GM21367 (cell line): ENCODE data around the gene MLLT10.
"Not testable (repeated sequence)": the region's sequence is repeated elsewhere in the genome, so short reads cannot be mapped to it uniquely, and the experiment has no call there.

ENCODE experiments used
- ATAC-seq: cut with Tn5 transposase; IDR thresholded peaks from one replicate; pipeline ENCODE4 v1.9.1; 2021; ENCODE audit not compliant: unreplicated experiment

The MLLT10 gene

DNA sequence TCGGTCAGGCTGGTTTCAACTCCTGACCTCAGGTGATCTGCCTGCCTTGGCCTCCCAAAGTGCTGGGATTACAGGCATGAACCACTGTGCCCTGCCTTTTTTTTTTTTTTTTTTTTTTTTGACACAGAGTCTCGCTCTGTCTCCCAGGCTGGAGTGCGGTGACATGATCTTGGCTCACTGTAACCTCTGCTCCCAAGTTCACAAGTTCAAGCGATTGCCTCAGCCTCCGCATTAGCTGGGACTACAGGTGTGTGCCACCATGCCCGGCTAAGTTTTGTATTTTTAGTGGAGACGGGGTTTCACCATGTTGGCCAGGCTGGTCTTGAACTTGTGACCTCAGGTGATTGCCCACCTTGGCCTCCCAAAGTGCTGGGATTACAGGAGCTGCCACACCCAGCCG, 94.6 kb downstream of the MLLT10 start:
- ATAC-seq: not testable (repeated sequence)

DNA sequence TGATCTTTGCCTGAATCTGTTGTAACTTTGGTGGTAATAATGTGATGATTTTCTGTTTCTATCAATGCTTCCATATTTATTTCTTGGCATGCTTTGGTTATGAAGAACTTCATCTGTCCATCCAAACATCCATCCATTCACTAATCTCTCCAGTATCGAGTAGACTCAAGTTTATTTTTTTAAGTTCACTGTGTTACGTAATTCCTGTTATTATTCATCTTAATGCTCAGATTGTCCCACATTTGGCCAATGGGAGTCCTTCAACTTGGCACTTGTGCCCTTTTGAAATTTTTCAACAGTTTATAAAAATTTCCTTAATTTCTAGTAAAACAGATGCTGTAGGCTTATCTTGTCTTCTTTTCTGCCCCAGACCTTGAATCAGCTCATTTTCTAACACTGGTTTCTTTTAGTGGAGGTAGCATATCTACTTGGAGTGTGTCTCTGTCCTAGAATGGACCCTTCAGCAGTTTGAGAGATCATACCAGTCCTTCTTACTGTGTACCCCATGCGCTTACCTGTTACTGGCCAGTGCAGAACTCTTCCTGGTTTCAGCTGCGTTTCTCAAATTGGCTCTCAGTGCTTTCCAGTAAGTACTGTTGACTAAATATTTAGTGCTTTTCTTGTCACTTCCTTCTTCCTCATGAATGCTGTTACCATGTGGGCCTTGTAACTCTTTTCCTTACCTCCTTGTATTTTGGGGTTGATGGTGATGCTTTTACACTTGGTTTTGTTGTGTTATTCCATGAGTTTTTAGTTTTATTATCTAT, 100.8 kb downstream of the MLLT10 start:
- ATAC-seq: no peak

DNA sequence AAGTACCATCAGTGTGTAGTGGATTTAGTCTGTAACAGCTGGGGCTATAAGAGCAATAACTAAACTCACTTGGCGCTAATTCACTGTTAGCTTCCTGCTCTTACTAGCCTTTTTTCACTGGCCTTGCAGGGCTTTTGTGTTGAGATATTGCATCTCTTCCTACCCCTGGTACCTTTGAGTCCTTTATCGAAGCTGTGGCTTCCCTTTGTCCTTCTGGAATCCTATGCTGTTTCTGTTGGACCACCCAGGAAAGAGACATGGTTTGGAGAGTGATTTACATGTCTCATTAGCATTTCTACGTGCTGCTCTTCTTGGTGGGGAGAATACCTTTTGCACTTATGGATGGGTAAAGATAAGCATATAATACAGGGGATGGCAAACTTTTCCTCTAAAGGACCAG, 103.8 kb downstream of the MLLT10 start:
- no peak for ATAC-seq

DNA sequence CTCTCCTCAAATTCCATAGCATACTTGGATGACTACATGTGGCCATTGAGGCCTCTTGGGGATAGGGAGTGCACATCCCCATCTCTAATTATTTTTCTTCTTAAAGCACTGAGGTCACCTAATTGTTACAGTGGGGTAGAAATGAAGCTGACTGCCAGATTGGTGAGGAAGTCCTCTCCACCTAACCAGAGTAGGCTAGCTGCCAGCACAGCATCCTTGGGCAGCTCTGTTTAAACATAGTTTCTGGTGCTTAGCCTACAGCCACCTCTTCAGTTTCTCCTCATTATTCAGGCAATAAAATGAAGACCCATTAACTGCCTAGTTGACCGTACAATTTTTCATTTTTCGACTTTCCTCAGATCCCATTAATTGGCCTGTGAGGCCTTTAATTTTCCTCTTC, 104.6 kb downstream of the MLLT10 start:
- ATAC-seq: no peak

DNA sequence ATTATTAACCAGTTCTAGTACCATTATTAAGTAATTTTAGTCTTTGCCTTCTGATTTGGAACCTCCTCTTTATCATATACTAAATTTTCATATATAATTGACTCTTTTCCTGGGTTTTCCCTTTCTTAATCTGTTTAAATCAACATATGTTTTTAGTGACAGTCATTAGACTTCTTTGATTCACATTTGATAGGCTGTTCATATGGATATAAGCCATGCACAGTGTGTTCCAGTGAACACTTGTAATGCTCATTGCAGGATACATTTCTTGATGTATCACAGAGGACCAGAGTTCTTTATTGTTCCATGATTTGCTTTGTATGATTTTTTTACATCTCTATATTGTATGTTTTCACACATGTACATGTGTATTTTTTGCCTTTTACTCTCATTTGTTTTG, 114.0 kb downstream of the MLLT10 start:
- no peak for ATAC-seq

DNA sequence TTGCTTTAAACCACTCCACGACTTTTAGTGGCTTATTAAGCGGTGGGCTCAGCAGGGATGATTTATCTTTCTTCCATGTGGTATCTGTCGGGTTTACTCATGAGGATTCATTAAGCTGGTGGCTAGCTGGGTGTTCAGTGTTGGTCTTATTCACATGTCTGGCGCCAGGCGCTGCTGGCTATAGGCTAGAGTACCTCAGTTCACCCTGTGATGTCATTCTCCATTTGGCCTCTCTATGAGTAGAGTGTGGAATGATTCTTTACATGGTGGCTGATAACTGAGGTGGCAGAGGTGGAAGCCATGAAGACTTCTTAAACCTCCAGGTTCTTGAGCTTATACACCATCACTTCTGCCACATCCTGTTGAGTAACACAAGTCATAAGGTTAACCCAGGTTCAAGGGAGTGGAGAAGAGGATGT, 115.4 kb downstream of the MLLT10 start:
- no peak for ATAC-seq

DNA sequence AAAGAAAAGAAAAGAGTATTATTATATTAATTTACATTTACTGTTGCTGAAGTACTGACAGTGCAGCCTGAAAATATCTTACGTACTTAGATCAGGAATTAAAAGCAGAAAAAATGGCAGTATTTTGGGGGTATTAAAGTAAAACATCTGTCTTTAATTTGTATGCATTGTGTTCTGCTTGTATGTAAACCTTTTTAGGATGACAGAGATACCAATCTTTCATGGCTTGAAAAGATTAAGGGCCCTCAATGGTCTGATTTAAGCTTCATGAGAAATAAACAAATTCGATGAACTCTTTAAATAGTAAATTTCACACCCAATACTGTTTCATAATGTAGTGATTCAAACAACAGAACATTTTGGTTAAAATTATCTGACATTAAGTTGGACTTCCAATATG, 116.3 kb downstream of the MLLT10 start:
- no peak for ATAC-seq

DNA sequence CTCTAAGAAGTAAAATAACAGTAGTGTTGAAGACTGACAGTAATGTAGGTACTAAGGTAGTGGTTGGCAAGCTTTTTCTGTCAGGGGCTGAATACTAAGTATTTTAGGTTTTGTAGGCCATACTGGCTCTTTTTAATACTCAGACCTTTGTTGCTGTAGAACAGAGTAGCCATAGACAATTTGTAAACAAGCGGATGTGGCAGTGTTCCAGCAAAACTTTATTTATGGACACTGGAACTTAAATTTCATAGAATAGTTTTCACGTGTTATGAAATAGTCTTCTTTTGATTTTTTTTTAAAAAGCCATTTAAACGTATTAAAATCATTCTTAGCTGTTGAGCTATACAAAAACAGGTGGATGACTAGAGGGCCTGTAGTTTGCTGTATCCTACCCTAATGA, 121.2 kb downstream of the MLLT10 start:
- no peak for ATAC-seq

DNA sequence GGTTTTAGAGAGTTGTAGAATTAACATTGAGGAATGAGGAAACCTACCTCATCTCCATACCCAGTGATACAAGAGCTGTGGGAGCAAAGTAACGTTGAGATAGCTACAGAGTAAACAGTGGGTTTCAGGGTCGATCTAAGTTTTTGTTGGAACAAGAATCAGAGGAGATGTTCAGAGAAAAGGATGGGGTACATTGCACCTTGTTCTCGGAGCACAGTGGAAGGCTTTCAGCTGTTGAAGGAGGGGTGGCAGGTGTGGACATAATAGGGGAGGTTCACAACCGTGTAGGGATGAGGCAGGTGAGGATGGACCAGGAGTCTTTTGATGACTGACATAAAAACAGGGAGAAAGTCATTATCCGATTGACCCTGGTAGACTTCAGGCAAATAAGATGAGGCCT, 121.7 kb downstream of the MLLT10 start:
- no peak for ATAC-seq

DNA sequence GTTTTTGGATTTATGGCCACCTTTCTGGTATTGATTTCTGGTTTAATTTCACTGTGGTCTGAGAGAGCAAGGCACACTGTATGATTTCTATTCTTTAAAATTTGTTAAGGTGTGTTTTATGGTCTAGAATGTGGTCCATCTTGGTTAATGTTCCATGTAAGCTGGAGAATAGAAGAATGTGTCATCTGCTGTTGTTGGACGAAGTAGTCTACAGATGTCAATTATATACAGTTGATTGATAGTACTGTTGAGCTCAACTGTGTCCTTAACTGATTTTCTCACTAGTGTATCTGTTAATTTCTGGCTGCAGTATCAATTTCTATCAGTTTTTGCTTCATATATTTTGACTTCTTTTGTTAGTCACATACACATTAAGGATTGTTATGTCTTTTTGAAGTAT, 127.1 kb downstream of the MLLT10 start:
- ATAC-seq: no peak

DNA sequence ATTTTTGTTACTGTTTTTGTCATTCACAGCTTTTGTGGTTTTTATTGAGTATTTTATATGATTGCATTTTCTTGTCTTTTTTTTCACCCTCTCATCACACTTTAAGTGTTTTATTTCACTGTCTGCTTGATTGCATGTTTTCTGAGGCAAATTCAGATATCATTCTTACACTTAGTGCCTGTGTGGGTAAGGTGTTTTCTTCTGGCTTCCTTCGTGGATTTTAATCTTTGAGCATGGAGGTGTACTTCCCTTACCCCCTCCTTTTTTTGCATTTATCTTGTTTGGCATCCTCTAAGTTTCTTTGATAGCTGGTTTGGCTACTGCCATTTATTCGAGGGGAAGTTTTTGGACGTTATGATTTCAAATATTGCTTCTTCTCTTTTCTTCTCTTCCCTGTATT, 127.9 kb downstream of the MLLT10 start:
- ATAC-seq: no peak

DNA sequence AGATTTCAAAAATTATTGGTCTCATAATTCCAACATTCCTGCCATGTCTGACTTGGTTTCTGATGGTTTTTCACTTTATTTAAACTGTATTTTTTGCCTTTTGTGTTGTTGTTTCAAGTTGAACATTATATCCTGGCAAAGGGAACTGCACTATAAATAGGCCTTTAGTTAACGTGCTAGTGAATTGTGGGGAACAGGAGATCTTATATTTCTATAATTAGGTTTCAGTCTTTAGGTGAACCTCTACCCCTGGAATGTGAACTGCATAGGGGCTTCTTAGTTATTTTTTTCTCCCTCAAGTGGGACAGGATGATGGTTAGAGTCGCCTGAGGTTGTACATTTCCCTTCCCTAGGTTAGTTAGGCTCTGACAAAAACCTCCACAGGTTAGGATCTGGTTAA, 128.6 kb downstream of the MLLT10 start:
- no peak for ATAC-seq

DNA sequence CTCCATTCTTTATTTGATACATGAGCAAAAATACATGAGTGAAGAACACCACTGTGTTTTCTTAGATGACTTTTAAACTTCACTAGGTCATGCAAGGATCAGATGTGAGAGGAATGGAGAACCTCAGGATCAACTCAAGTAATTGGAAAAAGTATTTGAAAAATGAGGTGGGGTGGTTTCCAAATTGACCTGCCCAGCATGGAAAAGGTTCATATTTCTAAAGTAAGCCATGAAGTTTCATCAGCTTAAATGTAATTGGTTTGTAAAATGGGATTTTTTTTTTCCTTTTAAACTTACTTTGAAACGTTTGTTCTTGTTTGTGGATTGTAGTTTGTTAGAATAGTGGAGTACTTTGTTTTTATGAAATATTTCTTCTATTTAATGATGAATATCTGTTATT, 134.8 kb downstream of the MLLT10 start:
- no peak for ATAC-seq

DNA sequence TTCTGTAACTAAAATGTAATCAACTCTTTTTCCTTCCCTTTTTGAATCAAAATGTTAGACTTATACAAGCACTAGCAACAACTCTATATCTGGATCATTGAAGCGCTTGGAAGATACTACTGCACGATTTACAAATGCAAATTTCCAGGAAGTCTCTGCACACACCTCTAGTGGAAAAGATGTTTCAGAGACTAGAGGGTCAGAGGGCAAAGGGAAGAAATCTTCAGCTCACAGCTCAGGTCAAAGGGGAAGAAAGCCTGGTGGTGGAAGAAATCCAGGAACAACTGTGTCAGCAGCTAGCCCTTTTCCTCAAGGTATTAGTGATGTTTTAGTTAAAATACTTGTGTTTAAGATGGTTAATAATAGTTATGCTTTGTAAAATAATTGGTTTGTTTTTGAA, 136.4 kb downstream of the MLLT10 start:
- no peak for ATAC-seq

DNA sequence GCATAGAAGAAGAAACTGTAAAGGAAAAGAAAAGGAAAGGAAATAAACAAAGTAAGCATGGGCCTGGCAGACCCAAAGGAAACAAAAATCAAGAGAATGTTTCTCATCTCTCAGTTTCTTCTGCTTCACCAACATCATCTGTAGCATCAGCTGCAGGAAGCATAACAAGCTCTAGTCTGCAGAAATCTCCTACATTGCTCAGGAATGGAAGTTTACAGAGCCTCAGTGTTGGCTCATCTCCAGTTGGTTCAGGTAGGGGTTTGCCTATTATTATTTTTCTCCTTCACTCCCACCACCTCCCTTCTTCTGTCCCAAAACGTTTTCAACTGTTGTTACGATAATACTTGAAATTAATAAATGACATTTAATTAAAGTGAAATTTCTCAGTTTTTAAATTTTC, 139.6 kb downstream of the MLLT10 start:
- ATAC-seq: no peak

DNA sequence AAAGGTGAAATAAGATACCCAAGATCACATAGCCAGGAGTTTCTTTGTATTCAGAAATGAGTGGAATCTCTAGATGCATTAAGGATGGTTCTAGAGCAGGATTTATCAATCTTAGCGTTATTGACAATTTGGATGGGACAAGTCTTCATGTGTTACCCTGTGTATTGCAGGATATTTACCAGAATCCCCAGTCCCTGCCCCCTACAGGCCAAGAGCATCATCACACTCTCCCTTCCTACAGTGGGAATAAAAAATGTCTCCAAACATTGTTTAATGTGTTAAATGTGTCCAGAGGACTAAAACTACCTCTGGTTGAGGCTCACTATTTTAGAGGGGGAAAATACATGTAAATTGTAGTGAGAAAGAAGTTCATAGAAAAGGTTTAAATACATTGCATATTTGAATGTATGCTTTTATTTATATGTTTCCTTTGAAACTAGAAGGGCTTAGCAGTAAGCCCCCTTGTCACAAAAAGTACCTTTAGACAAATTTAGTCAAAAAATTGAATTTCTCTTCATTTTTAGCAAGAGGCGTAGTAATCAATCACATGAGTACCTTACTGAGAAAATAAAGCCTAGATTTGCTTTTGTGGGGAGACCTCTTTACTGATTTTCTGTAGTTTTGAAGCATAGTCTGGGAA, 141.2 kb downstream of the MLLT10 start:
- no peak for ATAC-seq

DNA sequence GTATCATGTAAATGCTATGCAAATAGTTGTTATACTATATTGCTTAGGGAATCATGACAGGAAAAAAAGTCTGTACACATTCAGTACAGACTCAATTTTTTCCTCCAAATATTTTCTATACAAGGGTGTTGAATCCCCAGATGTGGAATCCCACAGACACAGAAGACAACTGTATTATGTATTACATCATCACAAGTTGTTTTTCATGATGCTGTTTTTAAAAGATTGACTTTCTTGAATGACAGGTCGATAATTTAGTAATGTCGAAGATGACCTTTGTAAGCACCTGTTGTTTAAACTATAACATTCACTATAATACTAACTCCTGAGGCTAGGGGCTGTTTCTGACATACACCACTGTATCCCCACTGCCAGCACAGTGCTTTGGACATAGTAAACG, 143.5 kb downstream of the MLLT10 start:
- no peak for ATAC-seq

DNA sequence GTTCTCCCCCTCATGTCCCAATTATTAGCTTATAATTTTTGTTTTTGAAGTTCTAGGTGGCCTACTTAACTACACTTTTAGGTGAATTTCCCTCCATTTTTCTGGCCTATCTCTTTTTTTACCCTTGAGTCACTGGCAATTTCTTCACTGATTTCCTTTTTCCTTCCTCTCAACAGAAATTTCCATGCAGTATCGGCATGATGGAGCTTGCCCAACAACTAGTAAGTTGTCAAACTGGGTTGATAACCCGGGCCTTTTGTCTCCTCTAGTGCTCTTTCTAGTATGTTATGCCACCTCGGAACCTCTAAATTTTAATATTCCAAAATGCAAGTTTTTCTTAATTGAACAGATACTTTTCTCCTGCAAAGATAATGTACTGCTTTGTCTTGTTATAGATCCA, 147.1 kb downstream of the MLLT10 start:
- no peak for ATAC-seq

DNA sequence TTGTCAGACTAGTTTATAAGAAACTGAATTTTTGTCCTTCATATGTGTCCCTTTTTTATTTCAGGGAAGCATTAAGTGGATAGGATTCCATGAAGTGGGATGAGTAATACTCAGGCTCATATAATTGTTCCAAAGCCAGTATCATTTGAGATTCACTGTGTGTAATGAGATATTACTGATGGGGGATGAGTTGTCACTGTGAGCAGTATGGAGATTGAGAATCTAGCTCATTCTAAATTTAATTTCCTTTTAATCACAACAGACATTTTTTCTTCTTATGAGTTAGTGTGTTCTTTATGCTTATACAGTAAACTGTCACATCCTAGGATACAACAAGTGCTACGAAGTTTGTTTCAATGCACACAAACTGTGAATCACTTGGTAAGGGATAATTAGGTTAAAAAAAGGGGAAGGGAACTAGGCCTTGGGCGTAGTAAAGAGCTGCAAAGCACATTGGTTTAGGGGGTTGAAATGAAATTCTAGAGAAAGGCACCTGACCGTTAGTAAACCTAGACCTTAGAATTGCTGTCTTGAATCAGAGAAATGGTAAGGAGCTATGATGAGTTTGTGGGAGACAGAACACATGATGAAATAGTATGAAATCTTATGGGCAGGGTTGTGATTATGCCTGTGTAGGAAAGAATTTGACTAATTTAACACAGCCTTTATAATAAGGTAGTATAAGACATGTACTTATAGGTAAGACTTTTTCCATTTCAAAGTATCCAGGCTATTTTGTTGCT, 153.4 kb downstream of the MLLT10 start:
- ATAC-seq: no peak

DNA sequence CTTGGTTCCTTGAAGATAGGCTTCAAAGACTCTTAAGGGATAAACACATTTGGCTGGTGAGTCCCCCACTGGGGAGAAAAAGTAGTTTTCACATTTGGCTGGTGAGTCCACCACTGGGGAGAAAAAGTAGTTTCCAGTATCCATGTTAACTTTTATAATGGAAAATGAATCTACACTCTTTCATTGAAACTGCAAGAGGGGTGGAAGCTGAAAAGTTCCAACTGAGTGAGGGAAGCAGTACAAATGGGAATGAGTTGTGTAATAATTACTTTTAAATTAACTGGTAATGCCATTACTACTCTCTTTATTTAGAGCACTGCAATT, 153.9 kb downstream of the MLLT10 start:
- no peak for ATAC-seq

DNA sequence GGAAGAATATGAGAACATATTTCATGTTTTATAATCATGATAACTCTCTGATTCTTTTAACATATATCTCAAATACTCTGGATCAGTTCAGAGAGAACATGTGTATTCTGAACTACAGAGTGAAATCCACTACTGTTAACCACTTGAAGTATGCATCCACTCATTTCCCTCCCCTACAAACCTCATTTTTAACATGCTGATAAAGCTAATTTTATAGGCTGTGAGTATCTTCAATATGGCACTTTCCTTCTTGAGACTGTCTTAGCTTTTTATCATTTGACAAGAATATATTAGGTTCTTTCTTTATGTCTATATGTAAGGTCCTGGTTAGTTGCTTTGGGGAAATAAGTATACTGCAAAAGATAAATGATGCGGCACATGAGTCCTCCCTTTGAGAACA, 154.8 kb downstream of the MLLT10 start:
- no peak for ATAC-seq

DNA sequence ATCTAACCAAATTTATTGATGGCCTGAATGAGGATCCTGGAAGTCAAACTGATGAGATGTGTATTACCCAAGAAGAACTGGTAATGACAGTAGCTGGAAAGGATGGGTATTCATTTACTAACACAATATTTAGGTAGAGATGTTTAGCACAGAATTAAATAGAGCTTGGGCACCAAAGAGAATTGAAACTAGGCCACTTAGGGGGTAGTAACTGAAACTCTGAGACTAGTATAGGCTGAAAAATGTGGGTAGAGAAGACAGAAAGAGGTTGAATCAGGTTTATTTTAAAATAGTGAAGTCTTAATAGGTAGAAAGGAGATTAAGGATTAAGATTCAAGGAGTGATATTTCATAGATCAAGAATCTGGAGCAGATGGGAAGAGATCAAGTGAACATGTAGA, 155.8 kb downstream of the MLLT10 start:
- no peak for ATAC-seq
